HG03139 (cell line): Measurements from ENCODE around the gene OPCML.

Experiments used
- ATAC-seq: cut with Tn5 transposase; IDR thresholded peaks from one replicate; pipeline ENCODE4 v1.9.1; 2021; ENCODE audit not compliant: unreplicated experiment

The OPCML gene

GRCh38 chr11:133191931-133192330, 340.4 kb downstream of the OPCML start:
- no peak for ATAC-seq

DNA sequence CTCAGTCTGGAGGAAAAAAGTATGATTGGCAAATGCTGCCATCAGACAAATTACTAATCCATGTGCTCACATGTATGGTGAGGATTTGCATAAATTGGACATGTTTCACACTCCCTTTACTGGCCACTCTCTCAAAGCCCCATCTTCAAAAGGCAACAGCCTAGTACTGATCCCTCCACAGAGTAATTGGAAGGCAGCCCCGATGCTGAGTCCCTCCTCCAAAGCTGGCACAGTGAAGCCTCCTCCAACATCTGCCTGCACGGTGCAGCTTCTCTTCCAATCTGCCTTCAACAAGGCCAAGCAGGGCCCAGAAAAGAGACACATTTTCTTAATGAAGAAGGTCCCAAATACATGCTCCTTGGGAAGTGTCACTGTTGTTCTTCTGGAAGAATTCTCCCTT, 350.6 kb downstream of the OPCML start:
- no peak for ATAC-seq

DNA sequence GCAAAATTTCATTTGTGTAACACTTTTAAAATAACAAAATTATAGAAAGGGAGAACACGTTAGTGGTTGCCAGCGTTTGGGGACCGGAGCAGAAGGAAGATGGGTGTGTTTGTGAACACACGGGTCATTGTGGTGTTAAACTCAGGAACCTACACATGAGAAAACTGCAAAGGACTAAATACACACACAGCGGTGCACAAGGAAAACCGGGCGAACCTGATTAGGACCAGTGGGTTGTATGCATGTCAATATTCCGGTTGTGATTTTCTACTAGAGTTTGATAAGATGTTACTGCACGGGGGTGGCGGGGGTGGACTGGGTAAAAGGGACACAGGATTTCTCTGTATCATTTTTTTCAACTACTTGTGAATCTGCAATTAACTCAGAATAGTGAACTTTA, 351.2 kb downstream of the OPCML start:
- no peak for ATAC-seq

DNA sequence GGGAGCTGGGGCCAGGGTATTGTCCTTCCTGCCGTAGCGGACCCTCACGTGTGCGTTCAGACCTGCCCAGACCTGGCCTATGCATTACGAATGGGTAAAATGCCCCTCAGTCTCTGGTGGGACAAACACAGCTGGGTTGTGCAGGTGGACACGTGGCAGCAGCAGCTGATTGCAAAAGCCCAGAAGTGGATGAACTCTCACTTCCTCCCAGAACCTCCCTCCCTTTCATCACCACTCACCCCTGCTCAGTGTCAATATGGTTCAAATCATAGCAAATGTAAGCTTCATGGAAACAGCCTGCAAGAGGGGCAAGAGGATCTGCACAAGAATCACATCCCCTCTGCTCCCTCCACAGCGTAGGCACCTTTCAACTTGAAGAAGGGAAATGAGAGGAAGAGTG, 352.1 kb downstream of the OPCML start:
- ATAC-seq, result no peak

DNA sequence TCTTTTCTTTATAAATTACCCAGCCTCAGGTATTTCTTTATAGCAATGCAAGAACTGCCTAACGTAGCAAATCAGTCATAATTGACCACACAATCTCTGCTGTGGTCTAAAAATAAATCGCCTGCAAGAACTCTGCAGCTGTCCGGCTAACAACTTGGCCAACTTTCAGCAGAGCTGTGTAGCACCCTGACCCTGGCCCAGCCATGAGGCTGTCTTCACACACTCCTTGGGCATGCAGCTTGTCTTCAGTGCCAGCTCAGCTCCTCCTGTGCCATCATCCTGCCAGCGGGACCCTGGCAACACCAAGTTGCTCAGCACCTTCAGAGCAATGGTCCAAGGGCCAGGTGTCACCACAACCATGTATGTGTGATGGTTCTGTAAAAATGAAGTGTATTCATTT, 355.6 kb downstream of the OPCML start:
- ATAC-seq, result no peak

DNA sequence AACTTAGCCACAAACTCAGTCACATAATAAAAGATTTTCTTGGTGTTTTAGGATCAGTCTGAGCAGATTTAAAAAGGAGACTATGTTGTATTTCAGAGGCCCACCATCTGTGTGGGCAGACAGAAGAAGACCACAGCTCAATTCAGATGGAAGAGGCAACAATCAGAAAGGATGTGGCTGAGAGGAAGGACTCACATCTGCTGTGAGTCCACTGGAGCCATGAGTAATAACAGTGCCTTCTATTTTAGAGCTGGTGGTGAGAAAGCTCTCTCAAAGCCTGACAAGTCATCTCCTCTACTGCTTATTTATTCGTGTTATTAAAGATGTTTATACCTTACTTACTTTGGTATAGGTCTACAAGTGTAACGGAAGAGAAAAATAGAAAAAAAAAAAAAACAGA, 357.2 kb downstream of the OPCML start:
- ATAC-seq, result no peak

- no peak for ATAC-seq
Observed at GRCh38 chr11:133173810-133174412, 358.4 kb downstream of the OPCML start.

DNA sequence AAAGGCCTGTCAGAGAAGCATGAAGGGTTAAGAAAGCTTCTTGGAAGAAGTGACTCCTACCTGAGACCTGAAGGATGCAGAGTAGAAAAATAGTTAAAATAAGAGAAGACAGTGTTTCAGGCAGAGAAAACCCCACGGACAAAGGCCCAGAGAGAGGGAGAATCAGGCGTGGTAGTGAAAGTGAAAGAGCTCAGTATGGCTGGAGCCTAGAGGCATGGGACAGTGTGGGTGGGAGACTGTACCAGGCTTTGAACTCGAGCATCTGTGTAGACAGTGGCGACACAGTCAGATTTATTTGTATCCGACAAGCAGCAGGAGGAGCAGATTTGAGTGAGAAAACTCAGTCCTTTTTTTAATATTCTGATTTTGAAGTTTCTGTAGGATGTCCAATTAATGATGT, 360.0 kb downstream of the OPCML start:
- no peak for ATAC-seq

DNA sequence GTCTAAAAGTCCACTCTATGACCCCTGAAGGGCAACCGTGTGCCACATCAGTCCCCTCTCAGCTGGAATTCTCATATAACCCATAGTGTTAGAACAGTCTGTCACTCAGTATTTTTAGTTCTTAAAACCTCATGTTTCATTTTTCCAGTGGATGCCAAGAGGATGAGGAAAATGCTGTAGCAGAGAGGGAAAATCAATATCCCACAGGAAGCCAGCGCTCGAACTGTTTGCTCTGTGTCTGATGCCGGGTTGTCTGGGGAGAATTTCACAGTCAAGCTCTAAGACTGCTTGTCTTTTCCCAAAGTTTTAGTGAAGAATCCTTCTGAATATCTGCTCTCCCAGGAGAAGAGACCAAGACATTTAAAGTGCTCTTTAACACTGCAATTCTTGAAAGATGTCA, 360.9 kb downstream of the OPCML start:
- ATAC-seq, result no peak

- ATAC-seq, result no peak
Observed at GRCh38 chr11:133168016-133168415, 364.3 kb downstream of the OPCML start.

- no peak for ATAC-seq
Observed at GRCh38 chr11:133166662-133167061, 365.6 kb downstream of the OPCML start.

DNA sequence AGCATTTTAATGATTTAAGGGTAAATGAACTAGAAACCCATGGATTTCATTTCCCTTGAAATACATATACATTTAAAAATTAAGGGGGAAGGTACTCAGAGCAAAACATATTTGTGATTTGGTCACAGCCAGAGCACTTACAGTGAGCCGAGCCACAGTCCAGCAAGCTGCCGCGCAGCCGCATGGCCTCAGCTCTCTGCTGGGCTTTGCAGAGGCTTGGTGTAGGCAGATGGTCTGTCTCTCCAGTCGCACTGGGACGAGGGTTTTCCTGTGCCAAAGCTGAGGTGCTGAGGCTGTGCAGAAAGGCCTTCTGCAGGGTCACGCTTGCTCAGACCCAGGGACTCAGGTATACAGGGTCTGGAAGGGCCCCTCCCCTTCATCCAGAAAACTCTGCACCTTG, 367.3 kb downstream of the OPCML start:
- ATAC-seq, result no peak

GRCh38 chr11:133163463-133164419, 368.6 kb downstream of the OPCML start:
- no peak for ATAC-seq

DNA sequence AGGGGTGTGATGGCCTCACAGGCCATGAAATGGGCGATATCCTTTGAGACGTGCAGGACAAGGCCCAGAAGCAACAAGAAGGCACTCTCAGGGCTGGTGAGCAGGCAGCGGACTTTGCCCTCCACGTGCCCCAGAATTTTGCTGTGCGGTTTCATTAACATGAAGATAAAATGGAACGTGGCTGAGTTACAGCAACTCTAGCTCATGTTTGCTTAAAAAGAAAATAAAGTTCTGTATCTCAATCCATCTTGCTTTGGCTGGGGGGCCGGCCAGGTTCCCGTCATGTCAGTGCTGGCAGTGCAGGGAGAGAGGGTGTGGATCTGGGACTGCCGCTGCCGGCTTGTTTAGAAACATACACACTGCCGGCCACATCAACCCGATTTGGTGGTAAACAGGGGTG, 370.1 kb downstream of the OPCML start:
- no peak for ATAC-seq

GRCh38 chr11:133160754-133161153, 371.5 kb downstream of the OPCML start:
- ATAC-seq, result no peak

- no peak for ATAC-seq
Observed at GRCh38 chr11:133156986-133157745, 375.1 kb downstream of the OPCML start.

DNA sequence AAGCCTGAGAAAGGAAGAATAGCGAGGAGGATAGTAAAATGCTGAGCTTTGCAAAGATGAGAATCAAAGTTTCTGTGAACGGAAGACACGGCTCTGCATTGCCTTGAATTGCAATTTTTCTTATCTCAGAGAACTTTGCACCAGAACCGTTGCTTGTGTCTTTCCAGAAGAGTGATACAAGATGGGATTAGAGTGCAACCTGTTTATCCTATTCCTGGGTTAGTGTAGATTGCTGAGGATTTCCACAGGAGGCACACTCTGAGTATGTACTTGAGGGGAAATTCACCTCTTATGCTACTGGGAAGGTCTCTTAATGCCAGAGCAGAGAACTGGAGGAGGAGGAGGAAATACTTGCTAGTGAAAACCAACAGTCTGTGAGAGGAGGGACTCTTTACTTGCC, 377.5 kb downstream of the OPCML start:
- no peak for ATAC-seq

- ATAC-seq, result no peak
Observed at GRCh38 chr11:133154076-133154475, 378.2 kb downstream of the OPCML start.

- no peak for ATAC-seq
Observed at GRCh38 chr11:133153031-133153430, 379.3 kb downstream of the OPCML start.

DNA sequence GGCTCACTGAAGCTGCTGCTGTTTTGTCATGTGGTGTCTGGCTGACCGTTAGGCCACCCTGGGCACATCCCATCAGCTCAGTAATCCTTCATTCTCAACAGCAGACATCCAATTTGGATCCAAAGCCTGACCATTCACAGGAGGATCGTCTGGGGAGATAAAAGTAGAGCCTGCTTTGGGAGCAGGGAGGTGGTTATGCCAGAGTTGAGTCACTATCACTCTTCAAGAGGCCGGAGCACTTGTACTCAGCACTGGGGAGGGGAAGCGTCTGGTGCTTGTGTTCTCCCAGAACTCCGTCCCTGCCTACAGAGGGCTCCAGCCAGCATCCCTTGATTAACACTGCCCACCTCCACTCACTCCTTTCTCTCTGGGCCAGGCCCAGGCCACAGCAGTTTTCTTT, 382.6 kb downstream of the OPCML start:
- no peak for ATAC-seq

DNA sequence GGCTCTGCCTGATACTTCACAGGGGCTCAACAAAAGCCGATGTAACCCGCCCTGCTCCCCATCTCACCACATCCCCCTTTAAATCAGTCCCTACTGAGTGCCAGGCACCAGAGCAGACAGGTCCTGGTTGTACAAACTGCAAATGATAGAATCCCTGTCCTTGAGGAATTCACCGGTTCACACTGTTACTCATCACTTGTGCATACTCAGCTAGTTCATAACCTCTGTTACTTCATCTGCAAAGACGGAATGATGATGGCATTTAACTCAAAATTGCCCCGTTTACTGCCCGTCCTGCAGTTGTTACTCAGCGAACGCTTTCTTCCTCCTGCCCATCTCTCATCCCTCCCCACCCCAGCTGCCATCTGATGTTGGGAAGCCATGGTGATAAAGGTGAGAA, 384.7 kb downstream of the OPCML start:
- no peak for ATAC-seq
